GM12891 (cell line): ENCODE measurements around the gene KSR1.
A peak's percentile ranks its signal among the peaks of the same experiment; 100 is the strongest.
"Not testable (repeated sequence)": the region's sequence is repeated elsewhere in the genome, so short reads cannot be mapped to it uniquely, and the experiment has no call there.

ENCODE experiments used
- DNase-seq: peaks from one replicate; pipeline ENCODE4 v3.0.0; 2011; ENCODE audit warnings: low spot score; ENCODE audit not compliant: insufficient read length
- FAIRE-seq: peaks from 2 replicates; lab custom pipeline; 2011; peaks lifted over from hg19 to GRCh38; lab: Jason Lieb, UNC
- PAX5 ChIP-seq: IDR thresholded peaks from 2 replicates; pipeline ENCODE4 v1.6.1; 2011; ENCODE audit warnings: low read length, moderate library complexity, mild to moderate bottlenecking; ENCODE audit not compliant: insufficient read depth, severe bottlenecking
- POLR2A ChIP-seq: IDR thresholded peaks from 2 replicates; pipeline ENCODE4 v1.6.1; 2011; ENCODE audit warnings: low read depth, low read length, control low read depth
- POLR2AphosphoS5 ChIP-seq: IDR thresholded peaks from 2 replicates; pipeline ENCODE4 v1.6.1; 2011; ENCODE audit warnings: low read depth, low read length, control low read depth
- POU2F2 ChIP-seq: IDR thresholded peaks from 2 replicates; pipeline ENCODE4 v1.6.1; 2011; ENCODE audit warnings: low read depth, mild to moderate bottlenecking, control low read depth, low read length, moderate library complexity
- SPI1 ChIP-seq: IDR thresholded peaks from 2 replicates; pipeline ENCODE4 v1.6.1; 2011; ENCODE audit warnings: low read depth, low read length, control low read depth
- TAF1 ChIP-seq: IDR thresholded peaks from 2 replicates; pipeline ENCODE4 v1.6.1; 2011; ENCODE audit warnings: low read depth, low read length, control low read depth

The KSR1 gene

DNA sequence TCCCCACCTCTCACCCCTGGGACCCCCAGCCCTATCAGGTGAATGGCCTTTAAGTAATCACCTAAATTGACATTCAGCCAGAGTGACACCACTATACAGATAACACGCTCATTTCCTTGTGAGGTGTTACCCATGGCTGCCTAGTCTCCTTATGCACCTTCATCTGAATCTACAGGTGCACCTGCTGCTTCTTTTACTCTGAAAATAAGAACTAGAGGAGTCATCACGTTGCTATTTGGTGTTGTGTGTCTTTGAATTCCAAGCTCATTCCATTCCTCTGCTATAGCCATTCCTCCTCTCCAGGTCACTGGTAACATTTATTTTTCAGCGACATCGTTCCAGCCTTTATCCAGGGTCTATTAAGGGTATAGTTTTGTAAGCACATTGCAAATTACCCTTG lies 184.5 kb downstream of the KSR1 start:
- DNase-seq: no peak
- no peak for TF ChIP-seq PAX5
- TF ChIP-seq POLR2AphosphoS5: no peak
- TF ChIP-seq SPI1: no peak
- no peak for TF ChIP-seq TAF1
- TF ChIP-seq POU2F2: no peak
- TF ChIP-seq POLR2A: no peak
- FAIRE-seq: no peak

DNA sequence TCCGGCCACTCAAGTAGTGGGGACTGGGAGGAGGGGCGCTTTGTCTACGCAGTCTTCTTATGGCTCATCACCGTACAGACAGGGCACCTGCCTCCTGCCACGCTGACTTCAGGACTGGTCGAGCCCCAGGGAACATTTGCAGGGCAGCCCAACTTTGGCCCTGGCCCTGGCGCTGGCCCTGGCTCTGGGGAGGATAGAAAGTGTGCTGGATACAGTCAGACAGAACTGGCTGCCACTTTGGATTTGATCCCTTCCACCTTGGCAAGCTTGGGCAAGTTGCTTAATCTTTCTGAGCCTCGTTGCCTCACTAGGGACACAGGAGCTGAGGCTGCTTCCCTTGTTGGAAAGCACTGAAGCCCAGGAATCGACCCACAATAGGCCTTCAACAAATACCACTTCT lies 188.3 kb downstream of the KSR1 start:
- FAIRE-seq (no peak), DNase-seq (no peak)
- no peak for TF ChIP-seq TAF1
- TF ChIP-seq SPI1: no peak
- TF ChIP-seq POLR2A: no peak
- TF ChIP-seq POU2F2: no peak
- no peak for TF ChIP-seq PAX5
- TF ChIP-seq POLR2AphosphoS5: no peak

DNA sequence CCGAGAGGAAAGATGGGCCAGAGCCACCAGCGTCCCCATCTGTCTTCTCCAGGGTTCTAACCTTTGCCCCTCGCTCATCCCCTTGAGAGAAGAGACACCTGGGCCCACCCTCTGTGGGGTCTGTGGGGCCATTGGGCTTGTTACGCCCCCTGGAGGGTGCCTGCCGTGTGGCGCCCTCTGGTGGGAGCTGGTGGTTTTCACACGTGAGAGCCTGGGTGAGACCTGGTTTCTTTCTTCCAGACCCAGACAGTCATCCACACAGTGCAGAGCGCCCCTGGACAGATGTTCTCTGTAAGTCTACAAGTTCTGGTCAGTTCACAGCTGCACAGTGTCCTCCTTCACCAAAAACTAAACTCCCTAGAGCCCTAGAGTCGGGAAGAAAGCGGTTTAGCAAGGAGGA lies 189.4 kb downstream of the KSR1 start:
- not testable (repeated sequence) for DNase-seq
- FAIRE-seq: peak; percentile 90

DNA sequence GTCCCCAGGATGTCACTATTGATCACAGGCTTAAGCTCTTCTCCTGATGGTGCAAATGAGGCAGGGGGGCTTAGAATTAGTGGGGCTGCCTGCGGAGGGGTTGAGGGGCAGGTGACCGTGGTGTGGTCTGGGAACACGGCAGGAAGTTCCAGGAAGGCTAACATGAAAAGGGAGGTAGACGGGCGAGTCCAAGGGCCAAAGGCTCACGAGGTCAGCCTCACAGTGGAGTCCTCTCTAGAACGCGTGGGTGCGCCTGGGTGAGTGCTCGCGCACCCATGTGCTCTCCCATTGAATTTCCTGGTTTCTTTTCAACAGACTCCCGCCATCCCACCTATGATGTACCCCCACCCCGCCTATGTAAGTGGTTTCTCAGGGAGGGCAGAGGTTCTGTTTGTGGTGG lies 190.0 kb downstream of the KSR1 start:
- no peak for TF ChIP-seq PAX5
- no peak for TF ChIP-seq POLR2A
- no peak for TF ChIP-seq POU2F2
- no peak for TF ChIP-seq SPI1
- no peak for TF ChIP-seq POLR2AphosphoS5
- no peak for TF ChIP-seq TAF1
- FAIRE-seq: no peak
- no peak for DNase-seq

GRCh38 chr17:27647765-27648164 lies 191.5 kb downstream of the KSR1 start:
- TF ChIP-seq POLR2AphosphoS5: no peak
- no peak for TF ChIP-seq TAF1
- no peak for TF ChIP-seq PAX5
- no peak for TF ChIP-seq POU2F2
- TF ChIP-seq SPI1: no peak
- no peak for FAIRE-seq
- DNase-seq: no peak

DNA sequence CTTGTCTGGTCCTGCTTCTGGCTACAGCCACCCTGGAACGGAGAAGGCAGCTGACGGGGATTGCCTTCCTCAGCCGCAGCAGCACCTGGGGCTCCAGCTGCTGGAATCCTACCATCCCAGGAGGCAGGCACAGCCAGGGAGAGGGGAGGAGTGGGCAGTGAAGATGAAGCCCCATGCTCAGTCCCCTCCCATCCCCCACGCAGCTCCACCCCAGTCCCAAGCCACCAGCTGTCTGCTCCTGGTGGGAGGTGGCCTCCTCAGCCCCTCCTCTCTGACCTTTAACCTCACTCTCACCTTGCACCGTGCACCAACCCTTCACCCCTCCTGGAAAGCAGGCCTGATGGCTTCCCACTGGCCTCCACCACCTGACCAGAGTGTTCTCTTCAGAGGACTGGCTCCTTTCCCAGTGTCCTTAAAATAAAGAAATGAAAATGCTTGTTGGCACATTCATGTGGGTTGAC lies 192.9 kb downstream of the KSR1 start:
- DNase-seq, FAIRE-seq: not testable (repeated sequence)

GRCh38 chr17:27649929-27650328 lies 193.7 kb downstream of the KSR1 start:
- DNase-seq (no peak), FAIRE-seq (no peak)
- TF ChIP-seq POLR2A (no peak), SPI1 (no peak), TAF1 (no peak), POU2F2 (no peak), POLR2AphosphoS5 (no peak), PAX5 (no peak)

DNA sequence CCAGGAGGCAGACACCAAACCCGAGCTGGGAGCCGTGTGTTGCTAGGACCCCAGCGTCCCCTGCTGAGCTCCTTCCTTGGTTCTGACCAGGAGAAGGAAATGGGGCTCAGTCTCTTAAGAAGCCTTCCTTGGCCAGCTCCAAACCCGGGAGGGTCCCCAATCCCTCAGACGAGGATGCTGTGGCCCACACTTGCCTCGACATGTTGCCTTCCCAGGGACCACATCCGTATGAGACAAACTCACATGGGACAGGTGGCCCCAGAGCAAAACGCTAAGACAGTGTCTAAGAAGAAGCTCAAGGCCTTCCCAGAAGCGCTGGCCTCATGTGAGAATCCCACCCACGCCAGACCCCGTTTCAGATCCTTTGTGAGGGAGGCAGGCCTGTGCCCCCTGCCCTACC lies 194.6 kb downstream of the KSR1 start:
- no peak for FAIRE-seq
- TF ChIP-seq POLR2AphosphoS5: no peak

GRCh38 chr17:27651411-27652345 lies 195.4 kb downstream of the KSR1 start:
- DNase-seq (no peak), FAIRE-seq (peak; percentile 86)
- TF ChIP-seq TAF1 (no peak), SPI1 (no peak), POLR2AphosphoS5 (no peak), POLR2A (no peak)

More for the DNA sequence above, 194.6 kb downstream of the KSR1 start:
- DNase-seq: no peak

- FAIRE-seq, DNase-seq: not testable (repeated sequence)
Observed at GRCh38 chr17:27653449-27653971, 197.3 kb downstream of the KSR1 start.

- TF ChIP-seq POLR2AphosphoS5 (no peak), POLR2A (no peak), SPI1 (no peak), POU2F2 (no peak), TAF1 (no peak), PAX5 (no peak)
- no peak for DNase-seq
- FAIRE-seq: no peak
Observed at GRCh38 chr17:27654136-27654535, 197.9 kb downstream of the KSR1 start.
